Activated CD4-positive, alpha-beta T cell treated with anti-CD3 and anti-CD28 coated beads, Interleukin-2, amount 10 ng/mL, durations not matched to agents 24 days and 14 days (primary cell): Measurements from ENCODE around the gene HOXC12. TPM values are rescaled to one million over a fixed set of nuclear protein-coding genes. Genes with fewer than 3 reads are reported as not detected.
A peak's percentile ranks its signal among the peaks of the same experiment; 100 is the strongest.

ENCODE experiments used
- DNase-seq: peaks from one replicate; pipeline ENCODE4 v3.0.0; 2022
- H3K27ac Mint-ChIP-seq: one replicate; pipeline ENCODE4 v1.8.0; 2022; ENCODE audit warnings: mild to moderate bottlenecking, mixed read lengths
- H3K27me3 Mint-ChIP-seq: one replicate; pipeline ENCODE4 v1.8.0; 2022; ENCODE audit warnings: mixed read lengths
- H3K36me3 Mint-ChIP-seq: one replicate; pipeline ENCODE4 v1.8.0; 2022; ENCODE audit warnings: low read depth, mild to moderate bottlenecking, mixed read lengths
- H3K4me1 Mint-ChIP-seq: one replicate; pipeline ENCODE4 v1.8.0; 2021; ENCODE audit warnings: mixed read lengths
- H3K4me3 Mint-ChIP-seq: one replicate; pipeline ENCODE4 v1.8.0; 2022; ENCODE audit warnings: mild to moderate bottlenecking, moderate library complexity, mixed read lengths
- H3K9me3 Mint-ChIP-seq: one replicate; pipeline ENCODE4 v1.8.0; 2021; ENCODE audit warnings: mixed read lengths
- intact Hi-C: fragments of 100-400 bp; cut with micrococcal nuclease; formaldehyde crosslinking; loops from one replicate; pipeline ENCODE4 v1.15.1; 2023
- total RNA-seq: library from RNA; stranded (reverse); gene quantifications from 2 replicates; pipeline ENCODE4 v1.2.3, GENCODE V29; 2022

The HOXC12 gene
- total RNA-seq, 1 donor from 2014 or later, result not detected

- intact Hi-C loops, result loop anchor here (10.0 kb wide), 1 partner anchor 58 kb away; the partner anchor contains the start of gene HOXC13
- Mint-ChIP-seq H3K4me3 (no peak overlapping the region), H3K36me3 (peaks cover 3% of the 10 kb centered on the region), H3K9me3 (no peaks in the 10 kb centered on the region), H3K27me3 (peaks cover 89% of the 10 kb centered on the region), H3K4me1 (peaks cover 28% of the 10 kb centered on the region), H3K27ac (no peak overlapping the region)
- DNase-seq, result no peak
Measured at GRCh38 chr12:53992377-53992889, 37.7 kb downstream of the HOXC12 start.

DNA sequence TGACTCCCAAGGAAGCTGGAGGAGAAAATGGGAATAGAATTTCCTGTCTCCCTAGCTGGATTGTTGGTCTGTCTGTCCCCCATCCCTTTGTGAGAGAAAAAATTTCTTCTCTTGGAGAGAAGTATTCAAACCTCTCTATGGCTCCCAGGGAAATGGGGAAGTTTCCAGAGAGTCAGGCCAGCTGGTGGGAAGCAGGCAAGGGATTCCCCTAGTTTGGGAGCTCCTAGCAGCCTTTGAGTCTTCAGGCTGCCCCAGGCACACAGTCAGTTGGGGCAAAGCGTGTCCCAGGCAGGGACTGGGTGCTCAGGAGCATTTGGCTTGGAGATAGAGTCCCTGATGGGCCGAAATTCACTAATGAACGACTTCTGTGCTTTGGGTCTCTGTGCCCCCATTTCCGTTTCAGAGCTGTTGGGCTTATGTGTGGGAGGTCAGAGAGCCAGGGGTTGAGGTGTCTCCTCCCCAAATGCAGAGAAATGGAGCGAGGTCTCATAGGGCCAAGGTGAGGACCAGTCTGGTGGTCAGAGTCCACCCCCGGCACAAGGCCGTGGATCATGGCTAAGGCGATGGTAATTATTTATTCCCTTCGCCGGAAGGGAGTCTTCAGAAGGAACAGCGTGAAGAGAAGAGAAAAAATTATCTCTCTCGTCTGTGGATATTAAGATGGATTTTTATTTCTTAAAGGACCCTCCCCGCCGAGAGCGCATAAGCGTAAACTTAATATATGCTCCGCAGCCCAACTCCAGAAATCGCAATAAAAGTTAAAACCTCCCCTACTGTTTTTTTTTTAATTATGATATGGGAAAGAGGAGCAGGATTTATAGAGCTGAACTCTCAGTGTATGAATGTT is 38.7 kb downstream of the HOXC12 start:
- peaks cover 3% of the 10 kb centered on the region for H3K36me3 Mint-ChIP-seq
- H3K4me1 Mint-ChIP-seq, result peaks cover 28% of the 10 kb centered on the region
- intact Hi-C loops, result loop anchor here (2.0 to 10.0 kb wide), 2 partner anchors 39 to 59 kb away; partner anchors contain the start of genes HOXC12 and HOXC13
- no peaks in the 10 kb centered on the region for H3K9me3 Mint-ChIP-seq
- DNase-seq, result no peak
- peaks cover 89% of the 10 kb centered on the region for H3K27me3 Mint-ChIP-seq
- H3K27ac Mint-ChIP-seq, result peak overlapping the region; percentile 62
- no peak overlapping the region for H3K4me3 Mint-ChIP-seq

GRCh38 chr12:53994009-53994263 is 39.2 kb downstream of the HOXC12 start:
- peak overlapping the region; percentile 42 for H3K4me3 Mint-ChIP-seq
- H3K27me3 Mint-ChIP-seq, result peaks cover 89% of the 10 kb centered on the region
- H3K4me1 Mint-ChIP-seq, result peaks cover 27% of the 10 kb centered on the region
- no peak for DNase-seq
- no peaks in the 10 kb centered on the region for H3K9me3 Mint-ChIP-seq
- peaks cover 3% of the 10 kb centered on the region for H3K36me3 Mint-ChIP-seq
- intact Hi-C loops, result loop anchor here (2.0 to 10.0 kb wide), 2 partner anchors 39 to 59 kb away; partner anchors contain the start of genes HOXC12 and HOXC13
- H3K27ac Mint-ChIP-seq, result peak overlapping the region; percentile 79

DNA sequence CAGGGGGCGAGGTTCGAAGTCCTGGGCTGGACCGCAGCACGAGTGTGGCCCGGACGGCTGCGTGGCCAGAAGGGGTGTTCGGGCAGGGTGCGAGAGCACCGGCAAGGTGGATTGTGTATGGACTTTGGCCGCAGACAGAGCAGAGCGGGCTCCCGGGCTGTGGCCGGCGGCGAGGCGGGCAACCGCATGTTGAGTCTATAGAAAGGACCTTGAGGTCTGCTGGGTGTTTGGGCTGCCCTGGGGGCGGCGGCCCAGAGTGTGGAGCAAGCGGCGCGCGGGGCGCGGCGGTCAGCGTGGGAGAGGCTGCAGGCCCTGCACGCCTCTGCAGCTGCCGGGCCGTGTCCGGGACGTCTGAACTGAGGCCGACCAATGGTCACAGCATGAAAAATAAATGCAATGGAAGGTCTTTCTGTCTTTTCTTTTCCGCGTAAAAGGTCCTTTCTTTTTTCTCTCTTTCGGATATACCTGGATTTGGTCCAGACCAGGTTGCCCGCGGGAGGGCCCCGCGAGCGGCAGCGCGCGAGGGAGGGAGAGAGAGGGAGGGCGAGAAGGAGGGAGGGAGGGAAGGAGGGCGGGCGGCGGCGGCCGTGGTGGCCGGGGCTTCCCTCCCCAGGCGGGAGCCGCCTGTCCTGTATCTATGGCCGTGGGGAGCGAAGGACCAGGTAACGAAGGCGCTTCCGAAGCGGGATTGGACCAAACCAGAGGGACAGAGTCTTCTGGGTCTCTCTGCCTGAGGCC is 39.7 kb downstream of the HOXC12 start:
- intact Hi-C loops, result loop anchor here (2.0 to 10.0 kb wide), 4 partner anchors 38 to 60 kb away; partner anchors contain the start of genes HOXC12, HOXC13, HOXC4 and HOXC5
- Mint-ChIP-seq H3K4me1 (peaks cover 22% of the 10 kb centered on the region), H3K9me3 (no peaks in the 10 kb centered on the region), H3K27me3 (peaks cover 89% of the 10 kb centered on the region), H3K36me3 (peaks cover 3% of the 10 kb centered on the region), H3K27ac (peak overlapping the region; percentile 79), H3K4me3 (peak overlapping the region; percentile 42)
- no peak for DNase-seq

GRCh38 chr12:53995002-53995377 is 40.3 kb downstream of the HOXC12 start:
- peaks cover 3% of the 10 kb centered on the region for H3K36me3 Mint-ChIP-seq
- no peak overlapping the region for H3K4me3 Mint-ChIP-seq
- H3K9me3 Mint-ChIP-seq, result no peaks in the 10 kb centered on the region
- H3K27ac Mint-ChIP-seq, result no peak overlapping the region
- peaks cover 18% of the 10 kb centered on the region for H3K4me1 Mint-ChIP-seq
- DNase-seq, result no peak
- peaks cover 89% of the 10 kb centered on the region for H3K27me3 Mint-ChIP-seq
- intact Hi-C loops, result loop anchor here (2.0 to 10.0 kb wide), 4 partner anchors 37 to 60 kb away; partner anchors contain the start of genes HOXC12, HOXC13, HOXC4 and HOXC5

DNA sequence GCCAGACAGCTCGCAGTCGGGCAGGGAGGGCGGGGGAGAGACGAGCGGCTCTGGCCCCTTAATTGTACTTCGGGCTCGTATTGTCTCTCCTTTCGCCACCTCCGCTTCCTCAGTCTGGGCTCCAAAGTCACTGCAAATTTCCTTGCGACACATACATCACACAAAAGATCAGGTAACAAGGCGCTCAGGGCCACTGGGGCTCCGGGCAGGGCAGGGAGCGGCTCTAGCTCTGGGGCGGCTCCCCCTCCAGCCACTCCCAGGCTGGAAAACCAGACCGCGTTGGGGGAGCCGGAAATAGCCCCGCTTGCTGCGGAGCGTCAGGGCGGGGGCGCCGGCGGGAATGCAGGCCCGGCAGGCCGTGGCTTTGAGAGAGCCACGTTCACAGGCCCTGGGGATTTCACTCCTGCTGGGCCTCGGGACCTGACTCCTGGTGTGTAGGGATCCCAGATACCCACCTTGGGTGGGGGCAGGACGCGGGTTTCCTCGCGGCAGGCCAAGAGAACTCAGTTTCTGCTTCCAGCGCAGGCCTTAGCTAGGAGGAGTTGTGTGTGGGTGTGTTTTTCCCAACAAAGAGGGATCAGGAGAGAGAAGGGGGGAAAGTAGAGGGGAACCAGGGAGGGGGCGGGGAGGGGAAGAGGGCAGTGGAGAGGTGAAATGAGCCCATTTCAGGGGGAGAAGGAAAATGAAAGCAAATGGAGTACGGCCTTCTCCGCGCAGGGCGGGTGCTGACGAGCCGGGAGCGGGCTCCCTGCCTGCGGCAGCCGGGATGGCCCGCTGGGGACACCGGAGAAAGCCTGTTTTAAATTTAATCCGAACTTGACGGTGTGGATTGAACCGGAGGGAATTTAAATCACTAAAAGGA is 40.9 kb downstream of the HOXC12 start:
- Mint-ChIP-seq H3K27me3 (peaks cover 87% of the 10 kb centered on the region), H3K4me3 (peak overlapping the region; percentile 75), H3K27ac (no peak overlapping the region), H3K9me3 (no peaks in the 10 kb centered on the region), H3K4me1 (peaks cover 18% of the 10 kb centered on the region), H3K36me3 (peaks cover 3% of the 10 kb centered on the region)
- DNase-seq, result peak; percentile 74
- intact Hi-C loops, result loop anchor here (2.0 to 10.0 kb wide), 5 partner anchors 13 to 61 kb away; partner anchors contain the start of genes HOXC12, HOXC13, HOXC4 and HOXC5

GRCh38 chr12:53996240-53997203 is 41.8 kb downstream of the HOXC12 start:
- DNase-seq, result no peak
- peaks cover 89% of the 10 kb centered on the region for H3K27me3 Mint-ChIP-seq
- H3K9me3 Mint-ChIP-seq, result no peaks in the 10 kb centered on the region
- intact Hi-C loops, result loop anchor here (2.0 to 10.0 kb wide), 4 partner anchors 14 to 62 kb away; partner anchors contain the start of genes HOXC13, HOXC4 and HOXC5
- H3K27ac Mint-ChIP-seq, result no peak overlapping the region
- peak overlapping the region; percentile 75 for H3K4me3 Mint-ChIP-seq
- peaks cover 3% of the 10 kb centered on the region for H3K36me3 Mint-ChIP-seq
- peaks cover 18% of the 10 kb centered on the region for H3K4me1 Mint-ChIP-seq

DNA sequence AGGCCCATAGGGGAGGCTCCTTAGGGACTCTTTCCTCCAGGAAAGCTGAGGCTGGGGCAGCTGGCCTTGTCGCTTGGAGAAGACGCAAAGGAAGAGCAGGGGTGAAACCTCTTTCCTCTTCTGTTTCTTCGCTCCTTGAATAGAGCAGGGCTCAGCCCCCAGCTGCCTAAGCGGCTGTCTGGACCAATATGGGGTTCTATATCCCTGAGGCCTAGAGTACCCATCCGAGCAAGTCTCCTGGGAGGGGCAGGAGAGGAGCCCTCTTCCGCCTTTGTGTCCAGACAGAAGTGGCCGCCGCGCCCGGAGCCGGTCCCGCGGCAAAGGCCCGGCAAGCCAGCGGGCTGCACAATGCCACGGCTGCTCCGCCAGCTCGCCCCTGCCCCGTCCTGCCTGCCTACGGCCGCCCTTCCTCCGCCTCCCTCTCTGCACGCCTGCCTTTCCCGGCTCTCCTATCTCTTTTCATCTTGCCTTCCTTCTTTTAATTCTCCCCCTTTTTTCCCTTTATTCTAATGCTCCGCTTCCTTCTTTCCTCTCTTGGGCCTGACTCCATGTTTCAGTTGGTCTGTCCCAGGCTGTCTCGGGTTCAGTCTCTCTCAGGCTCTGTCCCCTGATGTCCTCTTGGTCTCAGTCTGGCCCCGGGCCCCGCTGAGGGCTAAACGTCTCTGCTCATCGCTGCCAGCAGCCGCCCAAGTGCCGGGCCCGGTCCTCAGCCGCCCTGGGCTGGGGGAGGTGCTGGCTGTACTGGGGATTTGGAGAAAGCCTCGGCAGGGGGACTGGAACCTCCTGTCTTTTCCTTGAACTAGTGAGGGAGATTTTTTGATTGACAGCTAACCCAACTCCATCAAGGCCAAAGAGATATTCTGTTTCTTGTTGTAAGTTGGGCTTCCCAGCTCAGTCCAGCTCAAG is 42.8 kb downstream of the HOXC12 start:
- peaks cover 89% of the 10 kb centered on the region for H3K27me3 Mint-ChIP-seq
- H3K36me3 Mint-ChIP-seq, result peaks cover 3% of the 10 kb centered on the region
- no peak overlapping the region for H3K4me3 Mint-ChIP-seq
- H3K4me1 Mint-ChIP-seq, result peaks cover 20% of the 10 kb centered on the region
- intact Hi-C loops, result loop anchor here (2.0 to 10.0 kb wide), 4 partner anchors 15 to 63 kb away; partner anchors contain the start of genes HOXC13, HOXC4 and HOXC5
- no peak for DNase-seq
- no peaks in the 10 kb centered on the region for H3K9me3 Mint-ChIP-seq
- H3K27ac Mint-ChIP-seq, result no peak overlapping the region

DNA sequence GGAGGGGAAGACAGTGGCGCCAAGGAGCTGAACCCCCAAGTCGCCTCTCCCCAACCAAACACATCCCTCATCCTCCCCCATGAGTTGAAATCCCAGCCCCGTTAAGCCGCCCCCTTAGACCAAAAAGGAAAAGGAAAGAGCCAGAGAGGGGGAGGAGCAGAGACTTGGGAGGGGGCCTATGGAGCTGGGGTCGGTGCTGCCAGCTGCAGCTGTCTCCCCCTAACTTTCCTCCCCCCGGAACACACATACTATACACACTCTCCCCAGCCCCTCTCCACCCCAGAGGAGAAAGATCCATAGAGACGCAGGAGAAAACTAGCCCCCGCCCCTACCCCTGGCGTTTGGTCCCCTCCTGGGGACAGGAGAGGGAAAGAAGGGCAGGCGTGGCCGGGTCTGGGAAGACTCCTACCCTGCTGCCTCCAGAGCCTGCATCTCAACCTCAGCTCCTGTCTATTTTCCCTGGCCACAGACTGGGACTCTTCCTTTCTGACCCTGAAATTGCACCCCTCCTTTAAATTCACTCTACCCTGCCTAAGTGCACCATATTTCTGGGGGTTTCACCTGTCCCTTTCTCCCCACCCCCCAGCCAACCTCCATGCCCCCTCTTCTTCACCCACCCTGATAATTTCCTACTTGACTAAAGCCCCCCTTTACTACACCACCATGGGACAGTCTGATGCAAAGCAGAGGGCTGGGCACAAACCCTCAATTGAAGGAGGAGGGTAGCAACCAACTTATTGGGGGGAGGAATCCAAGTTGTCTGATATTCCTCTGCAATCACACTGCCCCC is 43.6 kb downstream of the HOXC12 start:
- Mint-ChIP-seq H3K36me3 (peaks cover 3% of the 10 kb centered on the region), H3K27me3 (peaks cover 90% of the 10 kb centered on the region), H3K27ac (no peak overlapping the region), H3K9me3 (no peaks in the 10 kb centered on the region), H3K4me1 (peaks cover 23% of the 10 kb centered on the region), H3K4me3 (no peak overlapping the region)
- intact Hi-C loops, result loop anchor here (5.0 to 10.0 kb wide), 3 partner anchors 34 to 64 kb away; partner anchors contain the start of genes HOXC13, HOXC4 and HOXC5
- no peak for DNase-seq

DNA sequence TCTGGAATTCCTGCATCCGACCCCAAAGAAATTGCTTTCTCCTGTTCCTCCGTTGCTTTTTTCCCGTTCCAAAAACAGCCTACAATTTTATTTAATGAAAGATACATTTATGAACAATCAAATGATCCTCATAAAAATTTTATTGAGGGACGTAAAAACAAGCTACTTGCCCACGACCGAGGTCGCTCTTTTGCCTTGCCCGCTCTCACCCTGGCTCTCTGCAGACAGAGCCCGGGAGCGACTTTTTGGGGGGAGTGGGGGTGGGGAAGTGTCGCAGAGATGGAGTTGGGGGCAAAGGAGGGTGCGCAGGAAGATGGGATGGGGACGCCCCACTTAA is 44.2 kb downstream of the HOXC12 start:
- intact Hi-C loops, result loop anchor here (5.0 to 10.0 kb wide), 3 partner anchors 33 to 64 kb away; partner anchors contain the start of genes HOXC13, HOXC4 and HOXC5
- peaks cover 89% of the 10 kb centered on the region for H3K27me3 Mint-ChIP-seq
- no peak overlapping the region for H3K27ac Mint-ChIP-seq
- peaks cover 23% of the 10 kb centered on the region for H3K4me1 Mint-ChIP-seq
- no peaks in the 10 kb centered on the region for H3K9me3 Mint-ChIP-seq
- DNase-seq, result no peak
- H3K4me3 Mint-ChIP-seq, result no peak overlapping the region
- H3K36me3 Mint-ChIP-seq, result peaks cover 3% of the 10 kb centered on the region
